BLaER1 (cell line): Measurements from ENCODE around the gene CTTNBP2.
A peak's percentile ranks its signal among the peaks of the same experiment; 100 is the strongest.

Experiments used
- H3K27ac ChIP-seq: shearing (Covaris generic); formaldehyde crosslinking; 2 replicates; pipeline ENCODE4 v1.8.1; 2022
- H3K27me3 ChIP-seq: shearing (Covaris generic); formaldehyde crosslinking; 2 replicates; pipeline ENCODE4 v1.8.1; 2022
- H3K36me3 ChIP-seq: shearing (Covaris generic); formaldehyde crosslinking; 2 replicates; pipeline ENCODE4 v1.8.1; 2022
- H3K4me1 ChIP-seq: shearing (Covaris generic); formaldehyde crosslinking; 2 replicates; pipeline ENCODE4 v1.8.1; 2022
- H3K4me2 ChIP-seq: shearing (Covaris generic); formaldehyde crosslinking; 2 replicates; pipeline ENCODE4 v1.8.1; 2022
- H3K4me3 ChIP-seq: shearing (Covaris generic); formaldehyde crosslinking; 2 replicates; pipeline ENCODE4 v1.8.1; 2022
- H3K9ac ChIP-seq: shearing (Covaris generic); formaldehyde crosslinking; 2 replicates; pipeline ENCODE4 v1.8.1; 2022
- H3K9me3 ChIP-seq: shearing (Covaris generic); formaldehyde crosslinking; 2 replicates; pipeline ENCODE4 v1.8.1; 2022
- H4K20me1 ChIP-seq: shearing (Covaris generic); formaldehyde crosslinking; 2 replicates; pipeline ENCODE4 v1.8.1; 2022
- Cebpa-rat ChIP-seq: shearing (Covaris generic); IDR thresholded peaks from 2 replicates; pipeline ENCODE4 v1.8.1; 2022

The CTTNBP2 gene

DNA sequence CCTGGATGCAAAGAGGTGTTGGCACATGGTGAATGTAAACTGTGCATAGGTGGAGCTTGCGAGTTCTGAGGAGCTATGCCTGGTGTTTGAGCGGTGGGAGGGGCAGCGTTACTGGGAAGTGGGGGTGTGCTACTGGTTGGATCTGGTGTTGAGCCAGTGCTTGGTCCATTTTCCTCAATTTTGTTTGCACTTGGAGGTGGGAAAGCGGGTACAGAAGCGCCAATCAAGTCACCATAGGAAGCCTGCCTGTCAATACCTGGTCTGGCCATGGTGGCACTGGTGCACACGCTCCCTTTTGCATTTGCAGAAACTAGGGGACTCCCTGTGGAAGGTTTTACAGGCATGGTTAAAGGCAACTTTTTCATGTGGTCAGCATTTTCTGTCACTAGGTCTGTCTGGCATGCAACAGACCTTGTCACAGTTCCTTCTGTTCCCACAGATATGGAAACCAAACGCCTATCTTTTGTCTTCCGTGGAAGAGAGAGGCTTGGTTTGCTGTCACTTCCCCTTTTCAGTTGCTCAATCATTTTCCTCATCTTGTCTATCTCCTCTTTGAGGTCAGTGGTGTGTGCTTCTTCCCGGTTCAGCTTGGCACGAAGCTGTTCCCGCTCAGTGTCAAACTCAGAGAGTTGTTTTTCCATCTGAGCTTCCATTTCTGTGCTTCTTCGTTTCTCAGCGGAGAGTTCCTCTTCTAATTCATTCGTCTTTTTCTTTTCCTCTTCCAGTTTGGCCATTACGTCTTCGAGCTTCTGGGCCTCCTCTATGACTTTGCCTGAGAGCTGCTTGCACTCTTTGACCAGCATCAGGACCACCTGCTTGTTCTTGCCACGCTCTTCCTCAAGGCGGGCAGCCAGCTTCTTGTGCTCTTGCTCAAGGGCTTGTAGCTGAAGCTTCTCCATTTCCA lies 81.1 kb downstream of the CTTNBP2 start:
- H3K4me1 ChIP-seq = peaks cover 10% of the 10 kb centered on the region
- H3K9me3 ChIP-seq = no peaks in the 10 kb centered on the region
- H3K9ac ChIP-seq = no peak overlapping the region
- H3K27me3 ChIP-seq = no peaks in the 10 kb centered on the region
- H3K4me2 ChIP-seq = peak overlapping the region; percentile 30
- TF ChIP-seq Cebpa-rat = peak; percentile 54; the same call in 1 of the 2 replicates
- H4K20me1 ChIP-seq = no peaks in the 10 kb centered on the region
- no peaks in the 10 kb centered on the region for H3K36me3 ChIP-seq
- no peak overlapping the region for H3K27ac ChIP-seq
- H3K4me3 ChIP-seq = no peak overlapping the region

- Histone ChIP-seq H3K9ac (no peak overlapping the region), H4K20me1 (no peaks in the 10 kb centered on the region), H3K4me3 (no peak overlapping the region)
These were observed 82.5 kb downstream of the CTTNBP2 start for GRCh38 chr7:117790731-117791130.

GRCh38 chr7:117790251-117790650 lies 83.0 kb downstream of the CTTNBP2 start:
- Histone ChIP-seq H3K9ac (no peak overlapping the region), H3K4me1 (peaks cover 10% of the 10 kb centered on the region), H4K20me1 (no peaks in the 10 kb centered on the region), H3K27me3 (no peaks in the 10 kb centered on the region), H3K27ac (no peak overlapping the region), H3K36me3 (no peaks in the 10 kb centered on the region), H3K4me2 (no peak overlapping the region), H3K9me3 (no peaks in the 10 kb centered on the region), H3K4me3 (no peak overlapping the region)
- TF ChIP-seq Cebpa-rat = no peak

More at GRCh38 chr7:117790731-117791130, 82.5 kb downstream of the CTTNBP2 start:
- no peaks in the 10 kb centered on the region for H3K27me3 ChIP-seq
- H3K4me2 ChIP-seq = no peak overlapping the region
- H3K9me3 ChIP-seq = no peaks in the 10 kb centered on the region
- no peaks in the 10 kb centered on the region for H3K36me3 ChIP-seq
- H3K4me1 ChIP-seq = peaks cover 10% of the 10 kb centered on the region
- TF ChIP-seq Cebpa-rat = no peak
- H3K27ac ChIP-seq = no peak overlapping the region

DNA sequence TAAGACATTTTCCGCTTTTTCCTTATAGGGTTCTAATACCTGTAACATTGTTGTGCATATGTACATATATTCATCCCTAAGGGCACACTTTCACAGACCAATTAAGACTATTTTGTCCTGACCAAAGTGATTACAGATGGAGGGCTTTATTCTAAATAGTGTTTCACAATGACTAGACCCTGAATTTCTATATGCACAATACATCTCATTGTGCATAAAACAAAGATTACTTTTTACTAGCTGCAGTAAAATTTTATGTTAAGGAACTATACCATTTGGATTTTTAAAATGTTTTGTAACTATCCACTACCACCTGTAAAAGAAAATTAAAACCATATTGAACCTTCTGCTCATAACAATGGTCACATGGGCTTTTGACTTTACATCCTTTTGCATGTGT lies 87.8 kb downstream of the CTTNBP2 start:
- Histone ChIP-seq H3K36me3 (no peaks in the 10 kb centered on the region), H4K20me1 (no peaks in the 10 kb centered on the region), H3K27me3 (no peaks in the 10 kb centered on the region), H3K4me1 (no peaks in the 10 kb centered on the region), H3K9me3 (no peaks in the 10 kb centered on the region), H3K9ac (no peak overlapping the region), H3K4me2 (no peak overlapping the region), H3K4me3 (no peak overlapping the region), H3K27ac (no peak overlapping the region)
- TF ChIP-seq Cebpa-rat = no peak

GRCh38 chr7:117784315-117784714 lies 88.9 kb downstream of the CTTNBP2 start:
- Histone ChIP-seq H3K27me3 (no peaks in the 10 kb centered on the region), H3K4me3 (no peak overlapping the region), H4K20me1 (no peaks in the 10 kb centered on the region), H3K9ac (no peak overlapping the region), H3K4me2 (no peak overlapping the region), H3K9me3 (no peaks in the 10 kb centered on the region), H3K4me1 (no peaks in the 10 kb centered on the region), H3K36me3 (no peaks in the 10 kb centered on the region), H3K27ac (no peak overlapping the region)
- TF ChIP-seq Cebpa-rat = no peak

GRCh38 chr7:117782761-117783160 lies 90.5 kb downstream of the CTTNBP2 start:
- no peaks in the 10 kb centered on the region for H3K36me3 ChIP-seq
- no peak overlapping the region for H3K4me3 ChIP-seq
- H3K9me3 ChIP-seq = no peaks in the 10 kb centered on the region
- H3K4me1 ChIP-seq = no peaks in the 10 kb centered on the region
- H3K9ac ChIP-seq = no peak overlapping the region
- H3K27ac ChIP-seq = no peak overlapping the region
- no peak for TF ChIP-seq Cebpa-rat
- H3K27me3 ChIP-seq = no peaks in the 10 kb centered on the region
- H4K20me1 ChIP-seq = no peaks in the 10 kb centered on the region
- H3K4me2 ChIP-seq = no peak overlapping the region

DNA sequence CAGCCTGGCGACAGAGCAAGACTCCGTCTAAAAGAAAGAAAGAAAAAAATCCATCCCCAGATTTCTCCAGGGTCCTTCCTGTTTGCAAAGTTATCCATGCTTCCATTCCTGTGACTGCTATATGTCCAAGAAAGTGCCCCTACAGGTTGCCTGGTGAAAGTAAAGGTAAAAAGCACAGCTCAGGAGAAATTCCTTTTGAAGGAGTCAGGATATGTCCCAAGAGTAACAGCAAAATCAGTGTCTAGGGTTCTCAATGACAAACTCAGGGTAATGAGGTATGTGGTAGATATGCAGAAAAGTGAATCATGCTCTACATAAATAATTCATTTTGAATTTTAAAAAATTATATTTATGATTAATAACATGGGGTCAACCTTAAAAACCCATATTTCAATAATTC lies 91.5 kb downstream of the CTTNBP2 start:
- Histone ChIP-seq H3K36me3 (no peaks in the 10 kb centered on the region), H3K4me2 (no peak overlapping the region), H3K4me1 (no peaks in the 10 kb centered on the region), H3K9me3 (no peaks in the 10 kb centered on the region), H3K4me3 (no peak overlapping the region), H3K9ac (no peak overlapping the region), H3K27me3 (no peaks in the 10 kb centered on the region), H3K27ac (no peak overlapping the region), H4K20me1 (no peaks in the 10 kb centered on the region)
- no peak for TF ChIP-seq Cebpa-rat

GRCh38 chr7:117780832-117781231 lies 92.4 kb downstream of the CTTNBP2 start:
- TF ChIP-seq Cebpa-rat = no peak
- Histone ChIP-seq H3K4me1 (no peaks in the 10 kb centered on the region), H3K4me2 (no peak overlapping the region), H3K36me3 (no peaks in the 10 kb centered on the region), H3K27ac (no peak overlapping the region), H3K9ac (no peak overlapping the region), H4K20me1 (no peaks in the 10 kb centered on the region), H3K9me3 (no peaks in the 10 kb centered on the region), H3K4me3 (no peak overlapping the region), H3K27me3 (no peaks in the 10 kb centered on the region)

DNA sequence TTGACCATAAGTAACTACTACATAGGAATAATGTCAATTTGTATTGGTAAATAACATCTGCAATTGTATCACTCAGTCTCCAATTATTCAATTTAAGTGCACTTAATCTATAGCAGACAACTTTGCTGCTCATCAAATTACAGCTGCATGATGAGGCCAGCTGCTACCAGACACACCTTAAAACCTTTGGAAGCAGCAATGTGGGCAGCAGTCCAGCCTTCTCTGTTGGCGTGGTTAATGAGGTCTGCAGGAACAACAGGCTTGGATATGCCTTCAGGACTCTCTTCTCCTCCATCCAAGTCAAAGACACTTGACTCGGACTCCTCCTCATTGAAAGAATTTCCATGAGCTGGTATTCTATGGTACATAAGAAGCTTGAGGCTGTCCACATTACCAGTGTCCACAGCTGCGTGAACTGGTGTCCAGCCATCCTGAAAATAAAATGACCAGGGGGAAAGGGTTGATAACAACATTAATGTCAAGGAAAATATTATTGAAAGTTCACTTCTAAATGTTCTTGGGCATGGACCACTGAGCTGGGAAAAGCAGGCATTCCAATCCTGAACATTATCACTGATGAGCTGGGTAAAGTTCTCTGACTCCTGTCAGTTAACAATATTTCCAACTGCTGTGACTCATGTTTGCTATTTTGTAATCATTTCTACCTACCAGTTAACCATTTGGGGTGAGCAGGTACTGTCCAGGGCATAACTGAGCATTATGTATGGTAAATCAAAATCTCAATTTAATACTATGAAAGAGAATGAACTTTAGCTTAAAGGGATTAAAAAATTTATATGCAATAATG lies 95.7 kb downstream of the CTTNBP2 start:
- no peaks in the 10 kb centered on the region for H3K36me3 ChIP-seq
- no peak overlapping the region for H3K9ac ChIP-seq
- TF ChIP-seq Cebpa-rat = no peak
- H3K27me3 ChIP-seq = no peaks in the 10 kb centered on the region
- no peak overlapping the region for H3K4me2 ChIP-seq
- no peak overlapping the region for H3K4me3 ChIP-seq
- H4K20me1 ChIP-seq = no peaks in the 10 kb centered on the region
- no peaks in the 10 kb centered on the region for H3K9me3 ChIP-seq
- H3K4me1 ChIP-seq = no peaks in the 10 kb centered on the region
- H3K27ac ChIP-seq = no peak overlapping the region

DNA sequence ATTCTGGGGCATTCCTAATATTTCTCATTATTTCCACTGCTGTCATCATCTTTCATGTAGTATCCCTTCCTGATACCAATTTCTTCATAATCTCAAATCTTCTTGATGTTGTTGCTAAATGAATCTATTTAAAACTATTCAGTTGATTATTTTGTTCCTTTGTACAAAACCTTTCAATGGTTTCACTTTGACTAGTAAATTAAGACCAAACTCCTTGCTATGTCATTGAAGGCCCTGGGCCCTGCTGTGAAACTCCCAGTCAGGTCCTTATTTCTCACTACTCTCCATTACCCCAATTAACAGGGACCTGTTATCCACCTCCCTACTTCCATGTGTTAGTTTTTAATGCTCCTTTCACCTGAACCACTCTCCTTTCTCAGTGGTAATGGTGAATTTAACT lies 97.0 kb downstream of the CTTNBP2 start:
- no peak for TF ChIP-seq Cebpa-rat
- Histone ChIP-seq H3K36me3 (no peaks in the 10 kb centered on the region), H3K4me3 (no peak overlapping the region), H3K27ac (no peak overlapping the region), H3K4me2 (no peak overlapping the region), H3K9ac (no peak overlapping the region), H4K20me1 (no peaks in the 10 kb centered on the region), H3K27me3 (no peaks in the 10 kb centered on the region), H3K9me3 (no peaks in the 10 kb centered on the region), H3K4me1 (no peaks in the 10 kb centered on the region)
